Astrocyte of the spinal cord (primary cell): ENCODE measurements around the gene PTPRG.
"Not testable (repeated sequence)": the region's sequence is repeated elsewhere in the genome, so short reads cannot be mapped to it uniquely, and the experiment has no call there.

Experiments
- DNase-seq: peaks from one replicate; pipeline ENCODE4 v3.0.0; 2011; ENCODE audit warnings: low read depth, low spot score
- H3K4me3 ChIP-seq: 2 replicates; pipeline ENCODE4 v1.5.1; 2011; ENCODE audit warnings: low read depth, mild to moderate bottlenecking, low read length, moderate library complexity
- CTCF ChIP-seq: IDR thresholded peaks from 2 replicates; pipeline ENCODE4 v1.5.1; 2012; ENCODE audit warnings: low read depth, mild to moderate bottlenecking, low read length, inconsistent platforms
- in situ Hi-C: cut with HindIII; loops from 2 replicates; pipeline ENCODE4 v1.10.0; 2017; ENCODE audit warnings: low sequenced_read_pairs

PTPRG gene

GRCh38 chr3:61714225-61714624 is 152.9 kb downstream of the PTPRG start:
- in situ Hi-C loops, result no loop called here
- TF ChIP-seq CTCF, result no peak
- DNase-seq, result no peak
- H3K4me3 ChIP-seq, result no peak overlapping the region

- no peak overlapping the region for H3K4me3 ChIP-seq
- in situ Hi-C loops, result no loop called here
- no peak for DNase-seq
- TF ChIP-seq CTCF, result no peak
These were observed 154.6 kb downstream of the PTPRG start for GRCh38 chr3:61715886-61716527.

GRCh38 chr3:61716693-61717092 is 155.3 kb downstream of the PTPRG start:
- H3K4me3 ChIP-seq, in situ Hi-C loops, DNase-seq: not testable (repeated sequence)

- DNase-seq, result no peak
- in situ Hi-C loops, result no loop called here
- TF ChIP-seq CTCF, result no peak
- no peak overlapping the region for H3K4me3 ChIP-seq
These were observed 157.2 kb downstream of the PTPRG start for GRCh38 chr3:61718565-61718964.

GRCh38 chr3:61719278-61719977 is 158.1 kb downstream of the PTPRG start:
- in situ Hi-C loops, result no loop called here
- DNase-seq, result no peak
- no peak overlapping the region for H3K4me3 ChIP-seq
- TF ChIP-seq CTCF, result no peak

GRCh38 chr3:61723038-61723437 is 161.7 kb downstream of the PTPRG start:
- no peak for TF ChIP-seq CTCF
- in situ Hi-C loops, result no loop called here

GRCh38 chr3:61724183-61724582 is 162.8 kb downstream of the PTPRG start:
- in situ Hi-C loops, result no loop called here
- no peak overlapping the region for H3K4me3 ChIP-seq
- DNase-seq, result no peak
- no peak for TF ChIP-seq CTCF

More at GRCh38 chr3:61723038-61723437, 161.7 kb downstream of the PTPRG start:
- no peak for DNase-seq
- no peak overlapping the region for H3K4me3 ChIP-seq
